NCI-H1417 treated with DMSO at 0.1 percent for 48 hours (cell line): ENCODE data around the gene CD63.

Source experiments
- DNase-seq: peaks from one replicate; lab custom pipeline; 2025; lab: John Stamatoyannopoulos, UW

CD63 gene

DNA sequence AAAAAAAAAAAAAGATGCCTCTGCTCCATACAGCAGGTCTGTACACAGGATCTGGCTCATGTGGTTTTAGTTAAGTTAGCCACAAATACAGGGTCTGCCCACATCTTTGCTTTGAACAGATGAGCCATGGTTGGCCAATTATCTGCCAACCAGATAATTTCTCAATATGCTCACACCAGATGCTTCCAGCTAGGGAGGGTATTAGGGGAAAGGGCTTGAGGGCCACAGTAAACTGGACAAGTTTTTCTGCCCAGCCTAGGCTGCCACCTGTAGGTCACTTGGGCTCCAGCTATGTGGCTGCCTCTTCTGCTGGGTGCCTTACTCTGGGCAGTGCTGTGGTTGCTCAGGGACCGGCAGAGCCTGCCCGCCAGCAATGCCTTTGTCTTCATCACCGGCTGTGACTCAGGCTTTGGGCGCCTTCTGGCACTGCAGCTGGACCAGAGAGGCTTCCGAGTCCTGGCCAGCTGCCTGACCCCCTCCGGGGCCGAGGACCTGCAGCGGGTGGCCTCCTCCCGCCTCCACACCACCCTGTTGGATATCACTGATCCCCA is 7.8 kb downstream of the CD63 start:
- DNase-seq: no peak

GRCh38 chr12:55720071-55720564 is 8.7 kb downstream of the CD63 start, which contains the start of gene RDH5:
Gene RDH5 (plus strand): TSS chr12:55720393. CDS start chr12:55721185, 792 bp downstream.
- no peak for DNase-seq

DNA sequence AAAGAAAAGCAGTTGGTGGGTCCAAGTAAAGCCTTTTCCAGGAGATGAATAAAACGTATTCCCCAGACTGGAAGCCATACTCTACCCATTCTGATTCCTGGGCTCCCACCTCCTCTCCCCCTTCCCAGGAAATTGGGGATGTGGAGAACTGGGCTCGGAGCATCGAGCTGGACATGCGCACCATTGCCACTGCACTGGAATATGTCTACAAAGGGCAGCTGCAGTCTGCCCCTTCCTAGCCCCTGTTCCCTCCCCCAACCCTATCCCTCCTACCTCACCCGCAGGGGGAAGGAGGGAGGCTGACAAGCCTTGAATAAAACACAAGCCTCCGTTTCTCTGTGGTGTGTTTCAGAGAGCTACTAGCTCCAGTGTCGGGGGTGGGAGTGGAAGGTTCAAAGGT is 9.4 kb downstream of the CD63 start:
- DNase-seq: no peak

- no peak for DNase-seq
Measured at GRCh38 chr12:55718624-55719275, 10.1 kb downstream of the CD63 start.

DNA sequence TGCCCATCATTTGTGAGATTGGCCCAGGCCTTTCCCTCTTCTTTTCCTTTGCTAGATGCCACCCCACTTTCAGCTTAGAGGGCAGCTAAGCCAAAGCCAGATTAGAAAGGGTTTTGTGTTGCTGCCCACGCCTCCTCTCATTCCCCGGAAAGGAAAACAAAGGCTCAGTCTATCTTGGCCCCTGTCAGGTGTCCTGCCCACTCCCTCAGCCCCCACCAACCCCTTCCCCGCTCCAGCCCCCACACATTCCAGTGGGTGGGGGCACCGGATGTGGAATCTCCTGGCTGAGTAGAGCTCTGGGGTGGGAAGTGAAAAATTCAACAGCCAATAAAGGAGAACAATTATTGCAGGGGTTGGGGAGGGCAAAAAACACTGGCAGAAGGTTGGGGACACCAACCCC is 10.8 kb downstream of the CD63 start:
- no peak for DNase-seq

GRCh38 chr12:55717011-55718007 is 11.5 kb downstream of the CD63 start:
- DNase-seq: no peak

DNA sequence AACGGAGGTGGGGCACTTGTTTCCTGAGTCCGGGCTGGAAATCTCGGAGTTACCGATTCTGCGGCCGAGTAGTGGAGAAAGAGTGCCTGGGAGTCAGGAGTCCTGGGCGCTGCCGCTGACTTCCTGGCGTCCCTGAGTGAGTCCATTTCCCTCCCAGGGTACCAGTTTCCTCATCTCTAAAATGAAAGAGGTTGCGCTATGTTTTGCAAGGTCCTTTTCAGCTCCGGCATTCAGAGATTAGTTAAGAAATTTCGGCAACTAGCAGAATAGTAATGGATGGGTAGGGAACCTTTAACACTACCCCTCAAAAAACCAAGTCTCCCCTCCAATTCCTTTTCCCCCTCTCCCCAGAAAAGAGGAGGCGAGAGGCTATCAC is 12.2 kb downstream of the CD63 start:
- no peak for DNase-seq

DNA sequence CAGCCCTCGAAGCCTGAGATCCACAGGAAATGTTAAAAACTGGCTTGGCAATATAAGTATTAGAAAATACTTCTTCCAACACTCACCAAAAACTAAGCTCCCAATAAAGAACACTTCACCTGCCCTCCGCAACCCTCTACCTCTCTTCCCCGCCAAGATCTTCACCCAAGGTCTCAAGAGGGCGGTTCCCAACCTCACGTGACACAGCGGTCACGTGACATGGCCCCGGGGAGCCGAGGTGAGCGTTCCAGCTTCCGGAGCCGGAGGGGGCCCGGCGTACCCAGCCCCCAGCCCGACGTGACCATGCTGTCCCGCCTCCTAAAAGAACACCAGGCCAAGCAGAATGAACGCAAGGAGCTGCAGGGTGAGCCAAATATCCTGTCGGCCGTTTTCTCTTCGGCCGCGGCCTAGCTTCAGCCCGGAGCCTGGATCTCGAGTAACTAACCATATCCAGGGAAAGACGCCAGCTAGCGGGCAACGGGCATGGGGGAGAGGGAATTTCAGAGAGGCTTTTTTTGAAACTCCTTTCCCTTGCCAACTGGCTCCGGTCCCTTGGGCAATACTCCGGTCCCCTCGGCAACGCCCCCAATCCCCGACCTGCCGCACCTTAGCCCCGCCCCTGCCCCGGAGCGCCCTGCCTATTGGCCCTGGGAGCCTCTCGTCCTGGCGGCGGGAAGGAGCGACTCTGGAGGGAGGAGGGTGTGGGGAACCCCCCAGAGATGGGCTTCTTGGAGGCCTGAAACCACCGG is 12.8 kb downstream of the CD63 start, which contains the start of gene BLOC1S1:
BLOC1S1 (plus strand) TSS at position 214 of the 749 bp plus-strand sequence; CDS start at position 220, 6 bp downstream.
- DNase-seq: peak; percentile 77

GRCh38 chr12:55715169-55715764 is 13.5 kb downstream of the CD63 start:
- no peak for DNase-seq

GRCh38 chr12:55713721-55714120 is 15.1 kb downstream of the CD63 start:
- no peak for DNase-seq

- no peak for DNase-seq
Measured at GRCh38 chr12:55712700-55713415, 16.0 kb downstream of the CD63 start.

DNA sequence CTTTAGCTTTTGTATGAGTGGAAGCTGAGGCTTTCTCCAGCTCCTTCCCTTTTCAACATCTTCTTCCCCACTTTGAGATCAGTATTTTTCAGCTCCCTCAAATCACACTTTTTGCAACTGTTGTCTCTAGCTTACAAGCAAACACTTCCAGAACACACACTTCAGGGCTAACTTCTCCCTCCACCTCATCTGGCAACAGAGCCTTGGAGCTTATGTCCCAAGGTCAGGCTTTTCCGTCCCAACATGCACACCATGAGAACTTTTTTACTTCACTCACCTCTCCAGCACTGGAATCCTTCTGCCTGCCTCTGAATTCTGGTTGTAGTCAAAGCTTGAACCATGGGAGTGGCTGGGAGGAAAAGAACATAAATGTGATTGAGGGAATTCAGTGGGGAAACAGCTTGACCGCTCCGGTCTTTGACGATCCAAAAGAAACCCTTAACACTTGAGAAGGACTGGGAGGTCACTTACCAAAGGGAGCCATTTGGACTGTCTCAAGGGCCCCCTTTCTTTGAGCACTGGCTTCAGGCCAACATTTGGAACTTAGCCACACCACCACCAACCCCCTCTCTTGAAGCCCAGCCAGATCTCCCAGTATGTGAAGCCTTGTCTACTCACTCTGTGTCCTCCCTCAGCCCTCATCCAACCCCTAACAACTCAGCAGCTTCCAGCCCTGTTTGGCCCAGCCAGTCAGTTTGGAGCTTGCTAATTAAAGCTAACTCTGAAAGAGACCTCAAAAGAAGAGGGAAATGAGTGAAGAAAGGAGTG is 16.8 kb downstream of the CD63 start:
- DNase-seq: no peak

DNA sequence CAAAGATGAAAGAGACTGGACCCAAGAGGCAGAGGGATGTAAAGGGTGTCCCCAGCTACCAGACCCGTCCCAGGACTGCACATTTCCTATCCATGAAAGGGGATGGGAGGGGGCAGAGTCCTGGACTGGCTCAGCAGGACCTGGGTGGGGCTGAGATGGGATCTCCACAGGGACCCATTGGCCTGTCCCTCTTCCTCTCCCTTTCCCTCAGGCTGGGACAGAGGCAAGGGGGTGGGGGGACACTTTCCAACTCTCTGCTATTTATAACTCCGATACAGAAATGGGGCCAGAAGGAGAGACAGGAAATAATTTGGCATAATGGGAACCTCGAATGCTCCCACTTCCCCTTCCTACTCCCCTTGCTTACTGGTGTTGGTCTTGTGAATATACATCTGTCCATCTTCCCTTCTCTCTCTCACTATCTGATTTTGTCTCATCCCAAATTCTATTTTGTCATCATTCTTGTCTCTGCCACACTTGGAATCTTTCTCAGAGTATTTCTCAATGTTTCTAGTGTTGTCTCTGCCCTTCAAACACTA is 20.0 kb downstream of the CD63 start:
- no peak for DNase-seq

DNA sequence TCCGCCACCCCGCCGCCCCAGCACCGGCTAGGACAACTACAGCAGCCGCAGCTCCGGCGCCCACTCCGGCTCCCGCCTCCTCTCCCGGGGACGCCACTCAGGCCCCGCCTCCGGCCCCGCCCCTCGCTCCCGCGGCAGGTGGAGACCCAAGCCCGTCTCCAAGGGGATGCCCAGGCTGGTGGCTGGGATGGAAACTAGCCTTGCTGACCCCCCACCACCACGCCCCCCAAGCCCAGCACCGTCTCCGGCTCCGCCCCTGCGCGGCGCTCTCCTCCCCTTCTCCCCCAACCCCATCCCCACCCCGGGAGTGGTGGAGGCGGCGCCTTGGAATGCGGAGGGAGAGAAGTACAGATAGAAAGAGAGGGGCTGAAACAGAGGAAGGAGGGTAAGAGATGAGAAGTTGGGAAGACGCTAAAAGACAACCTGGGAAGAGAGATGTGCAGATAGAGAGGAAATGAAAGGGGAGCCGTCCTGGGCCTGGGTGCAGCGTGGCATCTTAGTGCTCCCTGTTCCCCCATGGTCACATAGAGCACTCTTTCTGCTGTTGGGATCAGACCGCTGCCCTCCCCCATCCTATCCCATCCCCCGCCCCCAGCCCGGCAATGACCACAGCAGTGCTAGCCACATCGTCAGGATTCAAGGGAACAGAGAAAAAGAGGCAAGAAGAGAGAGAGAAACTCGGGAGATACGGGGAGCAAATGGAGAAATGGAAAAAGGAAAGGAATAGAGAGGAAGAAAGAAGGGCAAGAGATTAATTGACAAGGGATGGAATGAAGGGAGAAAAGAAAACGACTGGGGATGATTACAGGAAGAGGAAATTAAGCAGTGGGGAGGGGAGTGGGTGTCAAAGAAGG is 20.7 kb downstream of the CD63 start, which contains the start of gene ITGA7:
ITGA7 (minus strand) TSS at position 64 of the 854 bp plus-strand sequence. CDS start 222 bp downstream, outside the sequence.
- DNase-seq: peak; percentile 40

- DNase-seq: no peak
Measured at GRCh38 chr12:55707219-55707671, 21.6 kb downstream of the CD63 start.

DNA sequence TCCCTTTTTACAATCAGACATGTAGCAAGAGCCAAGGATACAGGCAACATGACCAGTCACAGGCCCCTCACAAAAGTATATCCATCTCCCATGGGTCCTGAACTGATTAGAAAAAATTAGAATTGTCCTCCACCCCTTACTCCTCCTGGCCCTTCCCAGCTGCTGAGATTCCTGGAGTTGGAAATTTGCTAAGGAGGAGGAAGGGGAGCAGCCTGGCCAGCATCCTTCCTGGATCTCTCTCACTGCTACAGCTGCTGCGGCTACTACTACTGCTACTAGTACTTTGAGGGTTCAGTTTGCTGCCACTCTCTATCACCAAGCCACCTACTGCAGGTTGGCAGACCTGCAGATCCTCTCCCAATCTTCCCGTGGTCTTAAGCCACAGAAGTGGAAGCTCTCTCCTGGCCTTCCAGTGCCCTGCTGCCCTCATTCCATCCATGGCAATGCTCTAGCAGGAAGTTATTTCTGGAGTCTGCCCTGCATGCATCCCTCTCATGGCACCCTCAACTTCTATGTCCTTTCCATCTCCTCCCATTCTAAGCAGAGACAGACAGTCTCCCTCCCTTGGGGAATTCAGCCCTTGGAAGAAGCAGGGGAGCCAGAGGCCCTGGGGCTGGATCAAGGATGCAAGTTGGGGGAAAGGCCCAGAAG is 22.1 kb downstream of the CD63 start:
- DNase-seq: no peak

- no peak for DNase-seq
Measured at GRCh38 chr12:55705782-55706402, 22.9 kb downstream of the CD63 start.
